ENCODE results near the gene IRF2. TPM values are rescaled to one million over a fixed set of nuclear protein-coding genes. Genes with fewer than 3 reads are reported as not detected.

The IRF2 gene
- total RNA-seq, 1 donor from 2014 or later: 47.6 TPM

- DNase-seq (ENCODE audit: low spot score): no peak
- intact Hi-C loops (cut with micrococcal nuclease): no loop called here
- H3K4me1 Mint-ChIP-seq (ENCODE audit: low read depth): peaks cover 24% of the 10 kb centered on the region
- H3K36me3 Mint-ChIP-seq (ENCODE audit: low read depth): peaks cover 96% of the 10 kb centered on the region
- no peaks in the 10 kb centered on the region for H3K9me3 Mint-ChIP-seq
- H3K27me3 Mint-ChIP-seq (ENCODE audit: low read depth): no peaks in the 10 kb centered on the region
- H3K4me3 Mint-ChIP-seq (ENCODE audit: low read depth): no peak overlapping the region
- no peak overlapping the region for H3K27ac Mint-ChIP-seq
Observed at GRCh38 chr4:184395971-184396391, 78.4 kb downstream of the IRF2 start.

GRCh38 chr4:184395451-184395917, 78.9 kb downstream of the IRF2 start:
- Mint-ChIP-seq H3K27me3 (ENCODE audit: low read depth) (no peaks in the 10 kb centered on the region), H3K4me3 (ENCODE audit: low read depth) (no peak overlapping the region), H3K27ac (no peak overlapping the region), H3K4me1 (ENCODE audit: low read depth) (peaks cover 23% of the 10 kb centered on the region), H3K36me3 (ENCODE audit: low read depth) (peaks cover 96% of the 10 kb centered on the region), H3K9me3 (no peaks in the 10 kb centered on the region)
- no peak for DNase-seq (ENCODE audit: low spot score)
- intact Hi-C loops (cut with micrococcal nuclease): no loop called here

GRCh38 chr4:184392748-184393559, 81.4 kb downstream of the IRF2 start:
- no peak for DNase-seq (ENCODE audit: low spot score)
- H3K27ac Mint-ChIP-seq: no peak overlapping the region

GRCh38 chr4:184392316-184392715, 82.0 kb downstream of the IRF2 start:
- Mint-ChIP-seq H3K27me3 (ENCODE audit: low read depth) (no peaks in the 10 kb centered on the region), H3K9me3 (no peaks in the 10 kb centered on the region), H3K27ac (no peak overlapping the region), H3K36me3 (ENCODE audit: low read depth) (peaks cover 96% of the 10 kb centered on the region), H3K4me1 (ENCODE audit: low read depth) (peaks cover 14% of the 10 kb centered on the region), H3K4me3 (ENCODE audit: low read depth) (no peak overlapping the region)
- intact Hi-C loops (cut with micrococcal nuclease): no loop called here
- DNase-seq (ENCODE audit: low spot score): no peak

More at GRCh38 chr4:184392748-184393559, 81.4 kb downstream of the IRF2 start:
- peaks cover 21% of the 10 kb centered on the region for H3K4me1 Mint-ChIP-seq (ENCODE audit: low read depth)
- no peak overlapping the region for H3K4me3 Mint-ChIP-seq (ENCODE audit: low read depth)
- H3K36me3 Mint-ChIP-seq (ENCODE audit: low read depth): peaks cover 98% of the 10 kb centered on the region
- intact Hi-C loops (cut with micrococcal nuclease): no loop called here
- no peaks in the 10 kb centered on the region for H3K9me3 Mint-ChIP-seq
- no peaks in the 10 kb centered on the region for H3K27me3 Mint-ChIP-seq (ENCODE audit: low read depth)

- intact Hi-C loops (cut with micrococcal nuclease): no loop called here
- Mint-ChIP-seq H3K9me3 (no peaks in the 10 kb centered on the region), H3K27me3 (ENCODE audit: low read depth) (no peaks in the 10 kb centered on the region), H3K4me3 (ENCODE audit: low read depth) (no peak overlapping the region), H3K36me3 (ENCODE audit: low read depth) (peaks cover 95% of the 10 kb centered on the region), H3K27ac (no peak overlapping the region), H3K4me1 (ENCODE audit: low read depth) (peaks cover 18% of the 10 kb centered on the region)
- DNase-seq (ENCODE audit: low spot score): no peak
Observed at GRCh38 chr4:184389978-184390900, 84.1 kb downstream of the IRF2 start.

- peaks cover 29% of the 10 kb centered on the region for H3K4me1 Mint-ChIP-seq (ENCODE audit: low read depth)
- H3K9me3 Mint-ChIP-seq: no peaks in the 10 kb centered on the region
- H3K27ac Mint-ChIP-seq: no peak overlapping the region
- DNase-seq (ENCODE audit: low spot score): no peak
- H3K4me3 Mint-ChIP-seq (ENCODE audit: low read depth): no peak overlapping the region
- peaks cover 81% of the 10 kb centered on the region for H3K36me3 Mint-ChIP-seq (ENCODE audit: low read depth)
- no peaks in the 10 kb centered on the region for H3K27me3 Mint-ChIP-seq (ENCODE audit: low read depth)
- intact Hi-C loops (cut with micrococcal nuclease): no loop called here
Observed at GRCh38 chr4:184388106-184388505, 86.2 kb downstream of the IRF2 start.

- no peak for DNase-seq (ENCODE audit: low spot score)
- Mint-ChIP-seq H3K4me3 (ENCODE audit: low read depth) (no peak overlapping the region), H3K9me3 (no peaks in the 10 kb centered on the region), H3K27me3 (ENCODE audit: low read depth) (no peaks in the 10 kb centered on the region), H3K27ac (no peak overlapping the region), H3K36me3 (ENCODE audit: low read depth) (peaks cover 77% of the 10 kb centered on the region), H3K4me1 (ENCODE audit: low read depth) (peaks cover 36% of the 10 kb centered on the region)
- intact Hi-C loops (cut with micrococcal nuclease): no loop called here
Observed at GRCh38 chr4:184387351-184387750, 87.0 kb downstream of the IRF2 start.

- H3K9me3 Mint-ChIP-seq: no peaks in the 10 kb centered on the region
- H3K27me3 Mint-ChIP-seq (ENCODE audit: low read depth): no peaks in the 10 kb centered on the region
- no peak for DNase-seq (ENCODE audit: low spot score)
- H3K36me3 Mint-ChIP-seq (ENCODE audit: low read depth): peaks cover 75% of the 10 kb centered on the region
- intact Hi-C loops (cut with micrococcal nuclease): no loop called here
- H3K4me1 Mint-ChIP-seq (ENCODE audit: low read depth): peaks cover 41% of the 10 kb centered on the region
- H3K4me3 Mint-ChIP-seq (ENCODE audit: low read depth): no peak overlapping the region
- peak overlapping the region; percentile 45 for H3K27ac Mint-ChIP-seq
Observed at GRCh38 chr4:184386271-184386781, 88.0 kb downstream of the IRF2 start.

- intact Hi-C loops (cut with micrococcal nuclease): no loop called here
- Mint-ChIP-seq H3K4me3 (ENCODE audit: low read depth) (no peak overlapping the region), H3K4me1 (ENCODE audit: low read depth) (peaks cover 41% of the 10 kb centered on the region), H3K27ac (peak overlapping the region; percentile 45), H3K27me3 (ENCODE audit: low read depth) (no peaks in the 10 kb centered on the region), H3K36me3 (ENCODE audit: low read depth) (peaks cover 75% of the 10 kb centered on the region), H3K9me3 (peaks cover 1% of the 10 kb centered on the region)
- DNase-seq (ENCODE audit: low spot score): no peak
Observed at GRCh38 chr4:184385705-184386141, 88.6 kb downstream of the IRF2 start.

GRCh38 chr4:184384810-184385557, 89.4 kb downstream of the IRF2 start:
- DNase-seq (ENCODE audit: low spot score): no peak
- H3K27ac Mint-ChIP-seq: no peak overlapping the region
- no peak overlapping the region for H3K4me3 Mint-ChIP-seq (ENCODE audit: low read depth)
- intact Hi-C loops (cut with micrococcal nuclease): loop anchor here (5.0 kb wide), 2 partner anchors 43 to 73 kb away; no protein-coding TSS in a partner anchor
- peaks cover 9% of the 10 kb centered on the region for H3K9me3 Mint-ChIP-seq
- peaks cover 75% of the 10 kb centered on the region for H3K36me3 Mint-ChIP-seq (ENCODE audit: low read depth)
- H3K4me1 Mint-ChIP-seq (ENCODE audit: low read depth): peaks cover 41% of the 10 kb centered on the region
- H3K27me3 Mint-ChIP-seq (ENCODE audit: low read depth): no peaks in the 10 kb centered on the region

GRCh38 chr4:184384056-184384809, 90.1 kb downstream of the IRF2 start:
- peaks cover 15% of the 10 kb centered on the region for H3K9me3 Mint-ChIP-seq
- DNase-seq (ENCODE audit: low spot score): no peak
- H3K27ac Mint-ChIP-seq: peak overlapping the region; percentile 68
- peak overlapping the region; percentile 27 for H3K4me3 Mint-ChIP-seq (ENCODE audit: low read depth)
- intact Hi-C loops (cut with micrococcal nuclease): loop anchor here (5.0 kb wide), 2 partner anchors 42 to 72 kb away; no protein-coding TSS in a partner anchor
- H3K4me1 Mint-ChIP-seq (ENCODE audit: low read depth): peaks cover 41% of the 10 kb centered on the region
- H3K36me3 Mint-ChIP-seq (ENCODE audit: low read depth): peaks cover 71% of the 10 kb centered on the region
- H3K27me3 Mint-ChIP-seq (ENCODE audit: low read depth): no peaks in the 10 kb centered on the region

Measured in activated T-helper 2 cell treated with anti-CD3 and anti-CD28 coated beads, Interferon-gamma antibody, Interleukin-2, Interleukin-4, amounts not matched to agents 10 μg/mL and 5 μg/mL and 100 μg/mL, durations not matched to agents 14 hours and 24 hours and 36 hours (primary cell).